Measurements from ENCODE around the gene TMEM236.

DNA sequence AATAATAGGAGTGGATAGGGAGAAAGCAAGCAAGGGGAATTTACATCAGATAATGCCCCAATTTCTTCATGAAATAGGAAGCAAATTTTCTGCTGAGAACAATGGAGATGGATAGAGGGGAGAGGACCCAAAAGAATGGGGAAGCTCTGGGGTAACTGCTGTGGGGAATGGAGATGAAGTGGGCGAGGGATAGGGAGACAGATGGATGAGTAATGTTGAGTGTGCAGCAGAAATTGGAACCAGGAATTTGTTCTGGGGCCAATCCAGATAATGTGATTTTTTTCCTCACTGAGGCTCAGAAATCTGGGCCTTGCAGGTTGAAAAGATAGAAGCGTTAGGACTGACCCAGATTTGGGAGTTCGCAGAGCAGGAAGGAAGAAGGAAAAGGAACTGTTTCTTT, 32.7 kb downstream of the TMEM236 start:
- TF ChIP-seq, protein P1, sequence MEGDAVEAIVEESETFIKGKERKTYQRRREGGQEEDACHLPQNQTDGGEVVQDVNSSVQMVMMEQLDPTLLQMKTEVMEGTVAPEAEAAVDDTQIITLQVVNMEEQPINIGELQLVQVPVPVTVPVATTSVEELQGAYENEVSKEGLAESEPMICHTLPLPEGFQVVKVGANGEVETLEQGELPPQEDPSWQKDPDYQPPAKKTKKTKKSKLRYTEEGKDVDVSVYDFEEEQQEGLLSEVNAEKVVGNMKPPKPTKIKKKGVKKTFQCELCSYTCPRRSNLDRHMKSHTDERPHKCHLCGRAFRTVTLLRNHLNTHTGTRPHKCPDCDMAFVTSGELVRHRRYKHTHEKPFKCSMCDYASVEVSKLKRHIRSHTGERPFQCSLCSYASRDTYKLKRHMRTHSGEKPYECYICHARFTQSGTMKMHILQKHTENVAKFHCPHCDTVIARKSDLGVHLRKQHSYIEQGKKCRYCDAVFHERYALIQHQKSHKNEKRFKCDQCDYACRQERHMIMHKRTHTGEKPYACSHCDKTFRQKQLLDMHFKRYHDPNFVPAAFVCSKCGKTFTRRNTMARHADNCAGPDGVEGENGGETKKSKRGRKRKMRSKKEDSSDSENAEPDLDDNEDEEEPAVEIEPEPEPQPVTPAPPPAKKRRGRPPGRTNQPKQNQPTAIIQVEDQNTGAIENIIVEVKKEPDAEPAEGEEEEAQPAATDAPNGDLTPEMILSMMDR (IDR thresholded peaks at IDR 0.05) = no peak
- no peak for TF ChIP-seq POLR2A (IDR thresholded peaks at IDR 0.05)

Measured in sigmoid colon (tissue), 3 donors.